Measurements from ENCODE around the gene OGT. TPM values are rescaled to one million over a fixed set of nuclear protein-coding genes. Genes with fewer than 3 reads are reported as not detected.

The OGT gene
- polyA plus RNA-seq, 1 donor = 321 TPM

DNA sequence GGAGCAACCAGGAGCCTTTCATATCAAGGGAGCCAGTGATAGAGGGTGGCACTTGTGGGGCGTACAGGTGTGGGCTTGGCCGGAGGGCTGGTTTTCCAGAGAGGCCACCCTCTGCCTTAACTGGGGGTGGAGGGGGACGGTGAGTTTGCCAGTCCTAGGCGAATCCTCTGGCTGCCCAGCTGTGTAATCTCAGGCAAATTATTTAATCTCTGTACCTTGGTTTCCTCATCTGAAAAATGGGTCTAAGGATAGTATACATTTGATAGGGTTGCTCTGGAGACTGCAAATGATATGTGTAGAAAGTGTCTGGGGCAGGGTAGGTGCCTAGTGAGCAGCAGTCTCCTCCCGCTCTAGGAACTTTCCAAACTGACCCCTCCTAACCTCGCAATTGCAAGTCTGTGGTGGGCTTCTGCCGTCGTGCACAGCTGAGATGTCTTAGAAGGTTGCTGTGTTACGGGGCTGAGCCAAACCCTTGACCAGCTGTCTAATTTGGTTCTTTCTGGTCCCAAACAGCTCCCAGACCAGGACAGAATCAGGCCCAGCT, 89.2 kb downstream of the OGT start:
- DNase-seq = no peak

DNA sequence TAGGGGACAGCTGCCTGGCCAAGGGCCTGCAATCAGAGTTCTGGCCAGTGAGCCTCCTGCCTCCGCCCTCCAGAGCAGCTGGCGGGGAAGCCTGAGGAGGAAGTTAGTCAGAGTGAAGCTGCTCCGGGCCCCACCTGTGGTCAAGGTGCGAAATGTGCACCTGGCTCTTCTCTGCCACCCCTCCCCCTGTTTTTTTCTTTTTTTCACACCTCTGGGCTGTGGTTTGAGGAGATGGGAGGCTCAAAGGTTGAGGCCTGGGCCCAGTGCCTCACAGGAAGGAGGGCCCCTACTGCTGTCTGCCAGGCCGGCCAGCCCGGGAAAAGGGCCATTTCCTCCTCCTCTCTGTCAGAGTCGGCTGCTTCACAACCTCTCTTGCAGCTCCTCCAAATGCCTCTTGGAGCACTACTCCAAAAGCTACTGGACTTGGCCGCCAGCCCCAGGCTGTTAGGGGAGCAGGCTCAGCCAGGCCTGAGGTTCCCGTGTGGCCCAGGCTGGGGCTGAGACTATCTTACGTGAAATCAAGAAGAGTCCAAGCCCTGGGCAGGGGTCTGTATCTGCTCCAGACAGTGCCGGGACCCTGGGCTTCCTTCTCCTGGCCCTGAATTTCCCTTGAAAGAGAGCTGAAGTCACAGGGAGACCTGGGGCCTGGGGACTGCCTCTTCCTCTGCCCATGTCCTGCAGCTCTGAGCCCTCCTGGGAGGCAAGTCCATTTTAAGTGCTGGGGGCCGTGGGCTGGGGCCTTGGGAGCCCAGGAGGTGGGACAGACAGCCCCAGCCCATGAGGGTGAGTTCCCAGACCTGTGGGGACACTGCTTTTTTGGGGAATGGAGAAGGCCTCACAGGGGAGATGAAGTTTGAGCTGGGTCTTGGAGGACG, 89.9 kb downstream of the OGT start:
- peak; percentile 8 for DNase-seq

DNA sequence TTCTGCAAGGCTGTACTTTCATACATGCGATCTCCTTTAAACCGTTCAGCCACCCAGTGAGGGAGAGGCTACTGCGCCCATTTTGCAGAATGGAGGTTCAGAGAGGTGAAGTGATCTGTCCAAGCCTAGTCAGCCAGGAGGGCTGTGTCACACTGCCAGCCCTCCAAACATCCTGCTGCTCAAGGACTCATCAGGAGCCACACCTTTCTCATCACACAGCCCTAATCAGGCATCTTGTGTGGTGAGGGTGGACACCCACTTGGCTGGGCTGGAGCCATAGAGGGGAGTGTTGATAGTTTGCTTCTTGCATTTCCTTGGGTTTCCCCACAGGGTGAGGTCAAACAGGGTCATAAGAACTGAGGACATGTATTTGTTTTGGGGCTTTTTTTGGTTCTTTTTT, 90.8 kb downstream of the OGT start:
- DNase-seq = no peak

DNA sequence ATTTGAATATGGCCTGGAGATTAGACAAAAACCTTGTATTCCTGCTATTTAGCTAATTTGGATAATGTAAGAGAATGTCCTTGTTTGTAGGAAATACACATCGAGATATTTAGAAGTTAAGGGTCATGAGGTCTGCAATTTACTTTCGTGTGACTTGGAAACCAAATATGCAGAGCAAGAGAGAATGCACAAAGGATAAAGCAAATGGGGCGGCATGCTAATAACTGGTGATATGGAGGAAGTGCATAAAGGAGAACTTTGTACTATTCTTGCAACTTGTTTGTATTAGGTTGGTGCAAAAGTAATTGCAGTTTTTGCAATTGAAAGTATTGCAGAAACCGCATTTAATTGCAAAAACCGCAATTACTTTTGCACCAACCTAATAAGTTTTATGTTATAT, 92.6 kb downstream of the OGT start:
- no peak for DNase-seq

Other genes with a start within 250 kb of the OGT start
- gene NONO, start 249.5 kb upstream of the OGT start, polyA plus RNA-seq (ENCODE audit: insufficient read length) = 749 TPM
- 2.8 TPM for gene ITGB1BP2, start 231.4 kb upstream of the OGT start, polyA plus RNA-seq (ENCODE audit: insufficient read length)
- gene TAF1, start 166.7 kb upstream of the OGT start, polyA plus RNA-seq (ENCODE audit: insufficient read length) = 57.7 TPM
- gene GCNA, start 45.3 kb downstream of the OGT start, polyA plus RNA-seq (ENCODE audit: insufficient read length) = 2.9 TPM
- 0.17 TPM for gene CXCR3, start 85.4 kb downstream of the OGT start, polyA plus RNA-seq (ENCODE audit: insufficient read length)
- gene CXorf49, start 185.2 kb downstream of the OGT start, polyA plus RNA-seq (ENCODE audit: insufficient read length) = not detected
- gene CXorf49B, start 230.2 kb downstream of the OGT start, polyA plus RNA-seq (ENCODE audit: insufficient read length) = not detected

All from left kidney (tissue), 2 donors.